HepG2 (cell line): ENCODE measurements around the gene CNTFR. TPM values are rescaled to one million over a fixed set of nuclear protein-coding genes. Genes with fewer than 3 reads are reported as not detected.

Experiments used
- ATAC-seq: fragments of 200-7000 bp; cut with Tn5 transposase; 3 replicates; pipeline ENCODE4 v1.9.1; 2020; ENCODE audit warnings: mild to moderate bottlenecking, moderate library complexity
- BruUV-seq: library from RNA; stranded (reverse); fragments of 400-500 nt; replicated peaks from 2 replicates; lab custom pipeline; 2021; lab: Mats Ljungman, UMichigan
- CTCF ChIA-PET: fragments of 300-600 bp; formaldehyde crosslinking; extraction: SDS; loops from one replicate; lab custom pipeline; 2021; ENCODE audit warnings: low total read pairs, inconsistent platforms, low intra/inter-chr PET ratio; lab: Yijun Ruan, JAX
- POLR2A ChIA-PET: fragments of 350-600 bp; sonication (Branson Sonifier 250); formaldehyde crosslinking; loops from one replicate; lab custom pipeline; 2020; ENCODE audit warnings: antibody characterized with exemption, inconsistent platforms; lab: Yijun Ruan, JAX
- DNase-seq: peaks from one replicate; pipeline ENCODE4 v3.0.0-alpha.2; 2015; ENCODE audit warnings: low spot score
- FAIRE-seq: peaks from 3 replicates; lab custom pipeline; 2011; peaks lifted over from hg19 to GRCh38; lab: Jason Lieb, UNC
- H2AFZ ChIP-seq: one replicate; pipeline ENCODE4 v1.6.1; 2011; ENCODE audit warnings: low read length, inconsistent platforms
- H3K27ac ChIP-seq: fragments of 300-600 bp; 3 replicates; pipeline ENCODE4 v1.8.0; 2011; ENCODE audit warnings: mixed run types, mild to moderate bottlenecking, mixed read lengths, low read length, inconsistent platforms; ENCODE audit not compliant: insufficient read depth; ENCODE audit errors: extremely low read length
- H3K27me3 ChIP-seq, 2 experiments: fragments of 200-600 bp in 1 of 2; 2 replicates in 1 of 2; 3 replicates in 1 of 2; pipeline versions ENCODE4 v1.6.0 to v1.8.0; 2011; ENCODE audit warnings: low read length in 2 of 2, mild to moderate bottlenecking in 2 of 2, moderate library complexity in 2 of 2, inconsistent platforms in 1 of 2; ENCODE audit not compliant: insufficient read depth in 2 of 2, control insufficient read depth in 1 of 2
- H3K36me3 ChIP-seq, 2 experiments: fragments of 200-600 bp in 1 of 2; replicated peaks in 1 of 2; 2 replicates in 1 of 2; 3 replicates in 1 of 2; pipeline versions ENCODE4 v1.5.1 to v1.8.0; 2011; ENCODE audit warnings: low read length in 2 of 2, inconsistent platforms in 1 of 2; ENCODE audit not compliant: insufficient read depth in 2 of 2, control insufficient read depth in 1 of 2
- H3K4me1 ChIP-seq: 2 replicates; pipeline ENCODE4 v1.5.1; 2012; ENCODE audit warnings: low read length, inconsistent platforms; ENCODE audit not compliant: insufficient read depth
- H3K4me2 ChIP-seq: 2 replicates; pipeline ENCODE4 v1.6.0; 2011; ENCODE audit warnings: low read depth, low read length, inconsistent platforms
- H3K4me3 ChIP-seq, 3 experiments: fragments of 200-600 bp in 1 of 3; sonication (generic), shearing (Covaris generic) in 1 of 3; replicated peaks in 1 of 3; 2 replicates each; pipeline ENCODE4 v1.5.1; 2011 to 2016; ENCODE audit warnings: low read length in 3 of 3, inconsistent platforms in 2 of 3, low read depth in 2 of 3, mild to moderate bottlenecking in 2 of 3, control low read depth in 1 of 3, mixed read lengths in 1 of 3; ENCODE audit not compliant: insufficient read depth in 1 of 3
- H3K79me2 ChIP-seq: one replicate; pipeline ENCODE4 v1.6.1; 2011; ENCODE audit warnings: low read length, inconsistent platforms; ENCODE audit not compliant: insufficient read depth
- H3K9ac ChIP-seq: 2 replicates; pipeline ENCODE4 v1.6.0; 2011; ENCODE audit warnings: mild to moderate bottlenecking, low read depth, low read length, inconsistent platforms; ENCODE audit not compliant: insufficient read depth
- H3K9me3 ChIP-seq: 2 replicates; pipeline ENCODE4 v1.5.1; 2012; ENCODE audit warnings: mild to moderate bottlenecking, low read length
- H4K20me1 ChIP-seq: 2 replicates; pipeline ENCODE4 v1.6.0; 2011; ENCODE audit warnings: inconsistent platforms, mild to moderate bottlenecking, low read length, moderate library complexity; ENCODE audit not compliant: insufficient read depth
- BRD4 ChIP-seq: sonication (generic); formaldehyde crosslinking; IDR thresholded peaks from 2 replicates; pipeline ENCODE4 v1.4.0; 2020; ENCODE audit warnings: missing genetic modification reagents
- DMAP1 ChIP-seq: IDR thresholded peaks from 2 replicates; pipeline ENCODE4 v1.6.1; 2016
- ELF3 ChIP-seq: IDR thresholded peaks from 2 replicates; pipeline ENCODE4 v1.6.1; 2016; ENCODE audit warnings: missing genetic modification reagents, missing compliant biosample characterization
- FOXJ3 ChIP-seq: sonication (generic); formaldehyde crosslinking; IDR thresholded peaks from 2 replicates; pipeline ENCODE4 v1.4.0; 2020; ENCODE audit warnings: missing genetic modification reagents, mild to moderate bottlenecking, borderline replicate concordance
- MED8 ChIP-seq: sonication (generic); formaldehyde crosslinking; IDR thresholded peaks from 2 replicates; pipeline ENCODE4 v1.8.1; 2023; ENCODE audit warnings: mild to moderate bottlenecking, missing genetic modification reagents; ENCODE audit not compliant: insufficient replicate concordance
- PHF21A ChIP-seq: sonication (generic); formaldehyde crosslinking; IDR thresholded peaks from 2 replicates; pipeline ENCODE4 v1.5.0; 2020; ENCODE audit warnings: mild to moderate bottlenecking, missing genetic modification reagents
- ZNF329 ChIP-seq: sonication (generic); formaldehyde crosslinking; IDR thresholded peaks from 2 replicates; pipeline ENCODE4 v1.9.0; 2021; ENCODE audit warnings: low read depth, mild to moderate bottlenecking, missing genetic modification reagents
- ZNF552 ChIP-seq: sonication (generic); formaldehyde crosslinking; IDR thresholded peaks from 2 replicates; pipeline ENCODE4 v1.9.0; 2022; ENCODE audit warnings: missing genetic modification reagents, mild to moderate bottlenecking, borderline replicate concordance
- ZNF709 ChIP-seq: sonication (generic); formaldehyde crosslinking; IDR thresholded peaks from 2 replicates; pipeline ENCODE4 v1.5.0; 2020; ENCODE audit warnings: mild to moderate bottlenecking, missing genetic modification reagents
- WGBS: methylation state at CpG from one replicate; pipeline ENCODE4 v1.1.6; 2017; ENCODE audit warnings: low lambda C conversion rate; 5-methylcytosine and 5-hydroxymethylcytosine counted together
- in situ Hi-C: cut with HindIII; loops from 2 replicates; pipeline ENCODE4 v1.10.0; 2017; ENCODE audit warnings: low pct_unique_long_range_greater_than_20kb; ENCODE audit not compliant: extremely low pct_ligation_motif_present
- intact Hi-C: fragments of 100-400 bp; cut with micrococcal nuclease; formaldehyde crosslinking; loops from one replicate; pipeline ENCODE4 v1.10.0; 2022; ENCODE audit not compliant: unreplicated experiment
- polyA plus RNA-seq, 8 experiments: library from polyadenylated mRNA; depleted of rRNA in 3 of 8; stranded (reverse) in 7 of 8; unstranded in 1 of 8; fragments of >200 nt; fragmentation: Illumina TruSeq in 4 of 8; extraction: Trizol in 4 of 8; gene quantifications; 2 replicates each; pipeline versions ENCODE4 v1.2.1 to v1.2.3, GENCODE V29; 2011 to 2016; ENCODE audit warnings: low read depth in 4 of 8, missing spikeins in 1 of 8, mixed read lengths in 1 of 8; ENCODE audit not compliant: insufficient read depth in 1 of 8
- total RNA-seq, 5 experiments: library from RNA; depleted of rRNA; stranded (reverse); fragments of >200 nt; fragmentation: Illumina TruSeq; extraction: Trizol; gene quantifications; 2 replicates each; pipeline ENCODE4 v1.2.3, GENCODE V29; 2016; ENCODE audit warnings: low read depth in 1 of 5
- TF ChIP-seq, protein P1 (sequence below): sonication (generic); formaldehyde crosslinking; IDR thresholded peaks from 2 replicates; pipeline ENCODE4 v1.4.0; 2020; ENCODE audit warnings: missing genetic modification reagents
- TF ChIP-seq, protein P2 (sequence below), 2 experiments: sonication (generic) in 1 of 2; formaldehyde crosslinking in 1 of 2; IDR thresholded peaks; 2 replicates each; pipeline versions ENCODE4 v1.4.0 to v1.6.1; 2016 to 2020; ENCODE audit warnings: borderline replicate concordance in 1 of 2, low read depth in 1 of 2, mild to moderate bottlenecking in 1 of 2, missing genetic modification reagents in 1 of 2
- TF ChIP-seq, protein P3 (sequence below): IDR thresholded peaks from 2 replicates; pipeline ENCODE4 v1.6.1; 2016; ENCODE audit warnings: missing compliant biosample characterization, missing genetic modification reagents, borderline replicate concordance
- TF ChIP-seq, protein P4 (sequence below): sonication (generic); formaldehyde crosslinking; IDR thresholded peaks from 2 replicates; pipeline ENCODE4 v1.4.0; 2020; ENCODE audit warnings: missing genetic modification reagents, borderline replicate concordance

CNTFR gene
- total and polyA plus RNA-seq, 2 of the 13 experiments (the other 11 are each of a cell fraction or from before 2014, with no cell fraction given) = not detected

DNA sequence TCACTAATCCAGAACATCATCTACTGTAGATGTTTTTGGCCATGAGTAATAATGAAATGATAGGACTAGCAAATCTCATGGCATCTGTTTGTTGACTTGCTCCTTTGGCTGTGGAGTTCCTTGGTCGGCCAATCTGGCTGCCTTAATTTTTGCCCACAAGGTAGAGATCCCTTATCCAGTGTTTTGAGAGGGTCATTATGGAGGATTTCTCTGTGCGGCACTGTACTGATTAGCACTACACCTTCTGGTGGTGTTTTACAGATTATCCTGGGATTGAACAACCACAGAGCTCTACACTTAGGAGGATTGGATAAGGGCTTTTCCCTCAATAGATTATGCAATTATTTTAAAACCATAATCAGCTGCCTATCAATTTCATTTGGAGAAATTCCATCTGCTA, 63.5 kb downstream of the CNTFR start (continued):
- TF ChIP-seq, protein P1, sequence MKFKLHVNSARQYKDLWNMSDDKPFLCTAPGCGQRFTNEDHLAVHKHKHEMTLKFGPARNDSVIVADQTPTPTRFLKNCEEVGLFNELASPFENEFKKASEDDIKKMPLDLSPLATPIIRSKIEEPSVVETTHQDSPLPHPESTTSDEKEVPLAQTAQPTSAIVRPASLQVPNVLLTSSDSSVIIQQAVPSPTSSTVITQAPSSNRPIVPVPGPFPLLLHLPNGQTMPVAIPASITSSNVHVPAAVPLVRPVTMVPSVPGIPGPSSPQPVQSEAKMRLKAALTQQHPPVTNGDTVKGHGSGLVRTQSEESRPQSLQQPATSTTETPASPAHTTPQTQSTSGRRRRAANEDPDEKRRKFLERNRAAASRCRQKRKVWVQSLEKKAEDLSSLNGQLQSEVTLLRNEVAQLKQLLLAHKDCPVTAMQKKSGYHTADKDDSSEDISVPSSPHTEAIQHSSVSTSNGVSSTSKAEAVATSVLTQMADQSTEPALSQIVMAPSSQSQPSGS (CRISPR knock-in tag) = no peak
- TF ChIP-seq BRD4 (CRISPR knock-in tag) (no peak), ZNF552 (CRISPR knock-in tag) (no peak), MED8 (CRISPR knock-in tag) (no peak), ZNF709 (no peak), FOXJ3 (CRISPR knock-in tag) (no peak), DMAP1 (CRISPR knock-in tag) (no peak)

DNA sequence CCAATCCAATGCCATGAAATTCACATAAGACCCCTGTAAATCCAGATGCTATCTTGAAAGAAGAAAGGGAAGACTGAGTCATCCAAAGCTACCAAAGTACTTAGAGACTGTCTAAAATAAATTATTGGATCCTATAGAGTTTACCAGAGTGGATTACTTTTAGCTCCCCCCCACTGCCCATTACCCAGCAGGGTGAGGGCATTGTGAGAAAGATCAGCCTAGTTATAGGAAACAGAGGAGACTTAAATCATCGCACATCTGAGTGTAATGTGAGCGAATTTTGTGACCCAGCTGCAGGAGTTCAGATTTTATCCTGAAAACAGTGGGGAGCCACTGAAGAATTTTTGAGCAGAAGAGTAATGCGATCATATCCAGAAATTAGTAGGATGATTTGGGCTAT, 65.2 kb downstream of the CNTFR start:
- Histone ChIP-seq H3K4me2 (no peak overlapping the region), H3K9ac (no peak overlapping the region), H3K4me1 (peaks cover 14% of the 10 kb centered on the region), H3K9me3 (no peaks in the 10 kb centered on the region), H3K27me3 (peaks cover 11 to 40% of the 10 kb centered on the region in 2 experiments; a peak in 3 of 5 replicates), H3K79me2 (no peaks in the 10 kb centered on the region), H2AFZ (no peak overlapping the region), H3K36me3 (no peaks in the 10 kb centered on the region), H4K20me1 (no peaks in the 10 kb centered on the region), H3K27ac (no peak overlapping the region), H3K4me3 (no peak overlapping the region)
- no TSS peak for BruUV-seq
- ATAC-seq (no peak), FAIRE-seq (no peak), DNase-seq (no peak)
- ChIA-PET POLR2A (no interaction called here), CTCF (no interaction called here)
- in situ Hi-C loops = no loop called here
- WGBS = 51% methylated on average over 3 of the region's 3 CpGs
- intact Hi-C loops = no loop called here
- TF ChIP-seq ZNF329 = no peak
- TF ChIP-seq, protein P2, sequence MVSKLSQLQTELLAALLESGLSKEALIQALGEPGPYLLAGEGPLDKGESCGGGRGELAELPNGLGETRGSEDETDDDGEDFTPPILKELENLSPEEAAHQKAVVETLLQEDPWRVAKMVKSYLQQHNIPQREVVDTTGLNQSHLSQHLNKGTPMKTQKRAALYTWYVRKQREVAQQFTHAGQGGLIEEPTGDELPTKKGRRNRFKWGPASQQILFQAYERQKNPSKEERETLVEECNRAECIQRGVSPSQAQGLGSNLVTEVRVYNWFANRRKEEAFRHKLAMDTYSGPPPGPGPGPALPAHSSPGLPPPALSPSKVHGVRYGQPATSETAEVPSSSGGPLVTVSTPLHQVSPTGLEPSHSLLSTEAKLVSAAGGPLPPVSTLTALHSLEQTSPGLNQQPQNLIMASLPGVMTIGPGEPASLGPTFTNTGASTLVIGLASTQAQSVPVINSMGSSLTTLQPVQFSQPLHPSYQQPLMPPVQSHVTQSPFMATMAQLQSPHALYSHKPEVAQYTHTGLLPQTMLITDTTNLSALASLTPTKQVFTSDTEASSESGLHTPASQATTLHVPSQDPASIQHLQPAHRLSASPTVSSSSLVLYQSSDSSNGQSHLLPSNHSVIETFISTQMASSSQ (IDR thresholded peaks at IDR 0.05; ENCODE audit: low read depth) = no peak
- TF ChIP-seq, protein P2 (CRISPR knock-in tag; IDR thresholded peaks at IDR 0.05; ENCODE audit: borderline replicate concordance) = no peak
- no peak for TF ChIP-seq ELF3 (CRISPR knock-in tag)
- no peak for TF ChIP-seq PHF21A
- TF ChIP-seq, protein P3, sequence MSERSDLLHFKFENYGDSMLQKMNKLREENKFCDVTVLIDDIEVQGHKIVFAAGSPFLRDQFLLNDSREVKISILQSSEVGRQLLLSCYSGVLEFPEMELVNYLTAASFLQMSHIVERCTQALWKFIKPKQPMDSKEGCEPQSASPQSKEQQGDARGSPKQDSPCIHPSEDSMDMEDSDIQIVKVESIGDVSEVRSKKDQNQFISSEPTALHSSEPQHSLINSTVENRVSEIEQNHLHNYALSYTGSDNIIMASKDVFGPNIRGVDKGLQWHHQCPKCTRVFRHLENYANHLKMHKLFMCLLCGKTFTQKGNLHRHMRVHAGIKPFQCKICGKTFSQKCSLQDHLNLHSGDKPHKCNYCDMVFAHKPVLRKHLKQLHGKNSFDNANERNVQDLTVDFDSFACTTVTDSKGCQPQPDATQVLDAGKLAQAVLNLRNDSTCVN (CRISPR knock-in tag) = no peak
- TF ChIP-seq, protein P4, sequence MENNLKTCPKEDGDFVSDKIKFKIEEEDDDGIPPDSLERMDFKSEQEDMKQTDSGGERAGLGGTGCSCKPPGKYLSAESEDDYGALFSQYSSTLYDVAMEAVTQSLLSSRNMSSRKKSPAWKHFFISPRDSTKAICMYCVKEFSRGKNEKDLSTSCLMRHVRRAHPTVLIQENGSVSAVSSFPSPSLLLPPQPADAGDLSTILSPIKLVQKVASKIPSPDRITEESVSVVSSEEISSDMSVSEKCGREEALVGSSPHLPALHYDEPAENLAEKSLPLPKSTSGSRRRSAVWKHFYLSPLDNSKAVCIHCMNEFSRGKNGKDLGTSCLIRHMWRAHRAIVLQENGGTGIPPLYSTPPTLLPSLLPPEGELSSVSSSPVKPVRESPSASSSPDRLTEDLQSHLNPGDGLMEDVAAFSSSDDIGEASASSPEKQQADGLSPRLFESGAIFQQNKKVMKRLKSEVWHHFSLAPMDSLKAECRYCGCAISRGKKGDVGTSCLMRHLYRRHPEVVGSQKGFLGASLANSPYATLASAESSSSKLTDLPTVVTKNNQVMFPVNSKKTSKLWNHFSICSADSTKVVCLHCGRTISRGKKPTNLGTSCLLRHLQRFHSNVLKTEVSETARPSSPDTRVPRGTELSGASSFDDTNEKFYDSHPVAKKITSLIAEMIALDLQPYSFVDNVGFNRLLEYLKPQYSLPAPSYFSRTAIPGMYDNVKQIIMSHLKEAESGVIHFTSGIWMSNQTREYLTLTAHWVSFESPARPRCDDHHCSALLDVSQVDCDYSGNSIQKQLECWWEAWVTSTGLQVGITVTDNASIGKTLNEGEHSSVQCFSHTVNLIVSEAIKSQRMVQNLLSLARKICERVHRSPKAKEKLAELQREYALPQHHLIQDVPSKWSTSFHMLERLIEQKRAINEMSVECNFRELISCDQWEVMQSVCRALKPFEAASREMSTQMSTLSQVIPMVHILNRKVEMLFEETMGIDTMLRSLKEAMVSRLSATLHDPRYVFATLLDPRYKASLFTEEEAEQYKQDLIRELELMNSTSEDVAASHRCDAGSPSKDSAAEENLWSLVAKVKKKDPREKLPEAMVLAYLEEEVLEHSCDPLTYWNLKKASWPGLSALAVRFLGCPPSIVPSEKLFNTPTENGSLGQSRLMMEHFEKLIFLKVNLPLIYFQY (CRISPR knock-in tag) = no peak
